ENCODE data around the gene LMAN2.

The LMAN2 gene, protein sequence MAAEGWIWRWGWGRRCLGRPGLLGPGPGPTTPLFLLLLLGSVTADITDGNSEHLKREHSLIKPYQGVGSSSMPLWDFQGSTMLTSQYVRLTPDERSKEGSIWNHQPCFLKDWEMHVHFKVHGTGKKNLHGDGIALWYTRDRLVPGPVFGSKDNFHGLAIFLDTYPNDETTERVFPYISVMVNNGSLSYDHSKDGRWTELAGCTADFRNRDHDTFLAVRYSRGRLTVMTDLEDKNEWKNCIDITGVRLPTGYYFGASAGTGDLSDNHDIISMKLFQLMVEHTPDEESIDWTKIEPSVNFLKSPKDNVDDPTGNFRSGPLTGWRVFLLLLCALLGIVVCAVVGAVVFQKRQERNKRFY

DNA sequence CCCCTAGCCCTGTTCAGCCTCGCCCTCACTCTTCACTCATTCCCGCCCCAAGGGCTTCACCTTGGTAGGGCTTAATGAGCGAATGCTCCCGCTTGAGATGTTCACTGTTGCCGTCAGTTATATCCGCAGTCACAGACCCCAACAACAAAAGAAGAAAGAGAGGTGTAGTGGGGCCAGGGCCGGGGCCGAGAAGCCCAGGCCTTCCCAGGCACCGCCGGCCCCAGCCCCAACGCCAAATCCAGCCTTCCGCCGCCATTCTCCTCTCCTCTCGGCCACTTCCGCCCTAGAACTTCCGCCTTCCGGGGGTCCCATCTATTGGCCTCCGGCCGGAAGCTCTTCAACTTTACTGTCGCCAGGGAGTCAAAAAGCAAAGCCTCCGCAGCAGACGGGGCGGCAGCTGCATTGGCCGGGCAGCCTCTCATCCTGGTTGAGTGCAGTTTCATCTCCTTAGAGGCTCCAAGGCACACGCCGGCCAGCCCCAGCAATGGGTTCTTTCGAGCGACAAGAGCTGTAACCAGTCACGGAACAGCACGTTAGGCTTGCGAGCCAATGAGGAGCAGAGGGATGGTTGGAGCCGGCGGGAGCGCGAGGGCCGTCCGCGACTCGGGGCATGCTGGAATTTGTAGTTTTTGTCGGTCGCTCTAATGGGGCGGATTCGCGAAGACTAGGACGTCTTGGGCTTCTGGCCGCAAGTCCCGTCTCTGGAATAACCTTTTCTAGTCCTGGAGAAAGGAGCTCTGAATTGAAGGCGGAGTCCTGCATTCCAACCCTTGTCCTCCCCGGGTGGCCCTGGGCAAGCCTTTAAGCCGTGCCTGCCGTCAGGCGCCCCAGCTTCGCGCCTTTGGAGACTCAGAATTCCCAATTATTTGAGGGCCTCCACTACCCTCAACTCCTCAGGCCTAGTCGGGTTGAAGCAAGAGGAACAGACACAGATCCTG is at the start of gene LMAN2:
Gene LMAN2, minus strand, starts transcription at position 277 of the 938 bp plus-strand sequence. Its CDS starts 21 bp downstream, at position 256.
- DNase-seq = peak; percentile 95

GRCh38 chr5:177399997-177400868 is 48.8 kb upstream of the LMAN2 start, which contains the start of gene PFN3:
Gene PFN3, minus strand, starts transcription at chr5:177400661. Its CDS starts 85 bp downstream, at chr5:177400576.
- DNase-seq = no peak

DNA sequence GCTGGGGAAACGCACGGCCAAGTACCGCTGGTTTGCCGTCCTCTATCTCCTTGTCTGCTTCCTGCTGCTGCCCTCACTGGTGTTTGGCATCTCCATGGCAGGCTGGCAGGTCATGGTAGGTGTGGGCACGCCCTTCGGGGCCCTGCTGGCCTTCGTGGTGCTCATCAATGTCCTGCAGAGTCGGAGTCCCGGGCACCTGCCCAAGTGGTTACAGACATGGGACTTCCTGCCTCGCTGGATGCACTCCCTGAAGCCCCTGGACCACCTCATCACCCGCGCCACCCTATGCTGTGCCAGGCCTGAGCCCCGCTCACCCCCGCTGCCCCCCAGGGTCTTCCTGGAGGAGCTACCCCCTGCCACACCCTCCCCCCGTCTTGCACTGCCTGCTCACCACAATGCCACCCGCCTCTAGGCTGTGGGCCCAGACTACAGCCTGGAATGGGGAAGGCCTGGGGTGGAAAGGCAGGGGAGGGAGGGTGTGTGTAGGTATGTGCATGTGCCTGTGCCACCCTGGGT is 46.5 kb upstream of the LMAN2 start:
- DNase-seq = no peak

DNA sequence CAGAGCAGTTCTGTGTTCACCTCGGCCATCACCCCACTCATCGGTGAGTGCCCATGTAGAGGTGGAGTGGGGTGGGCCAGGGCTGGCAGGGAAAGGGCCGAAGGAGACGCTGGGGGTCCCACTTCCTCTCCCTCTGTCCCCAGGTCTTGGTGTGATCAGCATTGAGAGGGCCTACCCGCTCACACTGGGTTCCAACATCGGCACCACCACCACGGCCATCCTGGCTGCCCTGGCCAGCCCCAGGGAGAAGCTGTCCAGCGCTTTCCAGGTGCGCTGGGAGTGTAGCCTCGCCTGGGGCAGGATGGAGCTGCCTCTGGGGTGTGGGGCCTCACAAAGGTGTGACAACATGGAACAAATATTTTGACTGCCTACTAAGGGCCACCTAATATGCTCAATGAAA is 45.3 kb upstream of the LMAN2 start:
- no peak for DNase-seq

- no peak for DNase-seq
Measured at GRCh38 chr5:177396078-177396477, 44.6 kb upstream of the LMAN2 start.

DNA sequence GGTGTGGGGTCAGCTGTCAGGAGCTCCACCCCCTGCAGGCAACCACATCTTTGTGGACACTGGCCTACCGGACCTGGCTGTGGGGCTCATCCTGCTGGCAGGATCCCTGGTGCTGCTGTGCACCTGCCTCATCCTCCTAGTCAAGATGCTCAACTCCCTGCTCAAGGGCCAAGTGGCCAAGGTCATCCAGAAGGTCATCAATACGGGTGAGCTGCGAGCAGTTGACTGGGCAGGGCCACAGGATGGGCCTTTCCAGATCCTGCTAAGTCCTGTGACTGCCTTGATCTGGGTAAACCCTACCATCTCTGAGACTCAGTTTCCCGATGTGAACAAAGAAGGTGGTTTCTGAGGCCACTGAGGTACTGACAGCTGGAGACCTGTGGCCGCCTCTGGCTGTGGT is 42.5 kb upstream of the LMAN2 start:
- no peak for DNase-seq

DNA sequence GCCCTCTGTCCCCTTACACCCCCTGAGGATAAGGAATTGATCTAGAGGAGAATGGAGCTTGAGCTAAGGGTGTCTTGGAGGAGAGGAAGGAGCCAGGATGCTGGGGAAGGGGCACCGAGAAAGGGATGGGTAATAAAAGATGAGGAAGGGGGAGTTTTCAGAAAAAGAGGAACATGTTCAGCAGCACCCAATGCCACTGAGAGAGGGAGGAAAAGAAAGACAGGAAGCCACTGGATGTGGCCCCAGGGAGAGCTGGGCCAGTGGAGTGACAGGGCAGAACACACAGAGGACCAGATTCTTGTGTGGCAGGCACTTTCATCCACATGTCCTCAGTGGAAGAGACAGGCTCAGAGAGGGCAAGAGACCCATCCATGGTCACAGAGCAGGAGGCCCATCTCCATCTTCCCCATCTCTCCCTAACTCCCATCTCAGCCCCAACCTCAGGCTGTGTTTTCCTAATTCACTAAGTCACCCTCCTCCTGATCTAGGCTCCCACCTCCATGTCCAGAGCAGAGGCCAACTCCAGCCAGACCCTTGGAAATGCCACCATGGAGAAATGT is 41.8 kb upstream of the LMAN2 start:
- DNase-seq = no peak

DNA sequence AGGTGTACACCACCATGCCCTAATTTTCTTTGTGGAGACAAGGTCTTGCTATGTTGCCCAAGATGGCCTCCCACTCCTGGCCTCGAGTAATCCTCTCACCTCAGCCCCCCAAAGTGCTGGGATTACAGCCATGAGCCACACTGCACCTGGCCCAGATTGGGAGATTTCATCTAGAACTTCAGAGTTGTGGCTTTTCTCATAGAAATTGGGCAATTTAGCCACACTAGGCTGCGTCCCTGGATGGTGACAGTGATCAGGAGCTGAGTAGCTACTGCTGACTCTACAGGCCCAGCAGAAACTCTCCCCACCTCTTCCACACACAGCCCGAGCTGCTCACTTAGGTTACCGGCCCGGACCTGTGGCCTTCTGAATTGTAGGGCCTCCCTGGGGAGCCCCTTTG is 41.3 kb upstream of the LMAN2 start:
- DNase-seq = no peak

- DNase-seq = peak; percentile 72
Measured at GRCh38 chr5:177390363-177391300, 39.2 kb upstream of the LMAN2 start.

DNA sequence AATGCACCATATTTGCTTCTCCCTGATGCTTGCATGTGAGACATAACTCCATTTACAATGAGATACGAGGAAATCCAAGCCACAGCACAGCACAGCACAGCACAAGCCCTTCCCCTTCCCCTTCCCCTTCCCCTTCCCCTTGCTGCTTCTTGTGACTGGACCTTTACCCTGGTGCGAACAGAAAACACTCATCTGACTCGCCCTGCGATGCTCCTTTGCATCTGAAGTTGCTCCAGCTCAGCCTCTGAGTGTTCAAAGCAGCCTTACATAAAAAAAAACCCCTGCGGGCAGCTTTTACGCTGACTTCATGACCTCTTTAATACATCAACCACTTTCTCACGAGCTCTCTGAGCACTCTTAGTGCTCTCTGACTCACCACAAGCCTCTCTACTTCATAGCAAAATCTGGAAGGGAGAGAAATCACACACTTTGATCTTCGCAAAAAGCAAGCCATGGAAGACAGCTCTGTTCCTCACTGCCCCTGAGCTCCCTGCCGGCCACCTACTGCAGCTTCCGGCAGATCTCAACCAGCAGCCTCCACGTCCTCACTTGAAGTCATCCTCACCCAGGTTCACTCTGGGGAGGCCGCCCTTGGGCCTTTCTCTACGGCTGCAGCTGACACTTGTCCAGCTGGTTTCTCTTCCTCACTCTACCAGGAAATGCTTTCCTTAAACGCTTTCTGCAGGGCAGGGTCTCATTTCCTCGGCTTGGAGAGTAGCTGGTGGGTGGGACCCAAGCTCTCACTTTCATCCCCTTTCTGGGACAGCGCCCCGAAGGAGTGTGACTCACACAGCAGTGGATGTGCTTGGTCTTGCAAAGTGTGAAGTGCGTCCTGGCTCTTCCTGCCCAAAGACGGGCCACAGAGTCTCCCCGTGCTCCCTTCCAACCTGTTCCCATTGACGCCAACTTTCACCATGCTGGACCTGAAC is 38.0 kb upstream of the LMAN2 start:
- DNase-seq = no peak

DNA sequence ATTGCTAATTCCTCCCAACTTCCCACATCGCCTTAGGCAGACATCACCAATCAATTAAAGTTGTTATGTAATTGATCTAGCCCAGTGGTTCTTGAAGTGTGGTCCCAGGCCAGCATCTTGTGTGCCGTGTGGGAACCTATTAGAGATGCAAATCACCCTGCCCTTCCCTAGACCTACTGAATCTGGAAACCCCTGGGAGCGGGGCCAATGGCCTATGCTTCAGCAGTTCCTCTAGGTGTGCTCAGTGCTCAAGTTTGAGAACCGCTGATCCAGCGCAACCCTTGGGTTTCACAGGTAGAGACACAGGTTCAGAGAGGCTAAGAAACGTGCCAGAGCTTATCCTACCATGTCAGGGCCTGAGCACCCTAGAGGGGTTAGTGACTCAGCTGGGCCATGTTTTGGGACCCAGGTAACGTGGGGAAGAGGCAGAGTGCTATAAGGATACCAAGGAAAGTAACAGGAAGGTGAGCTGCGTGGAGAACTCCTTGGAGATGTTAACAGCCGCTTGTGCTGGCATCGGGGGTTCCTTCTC is 37.1 kb upstream of the LMAN2 start:
- DNase-seq = no peak

DNA sequence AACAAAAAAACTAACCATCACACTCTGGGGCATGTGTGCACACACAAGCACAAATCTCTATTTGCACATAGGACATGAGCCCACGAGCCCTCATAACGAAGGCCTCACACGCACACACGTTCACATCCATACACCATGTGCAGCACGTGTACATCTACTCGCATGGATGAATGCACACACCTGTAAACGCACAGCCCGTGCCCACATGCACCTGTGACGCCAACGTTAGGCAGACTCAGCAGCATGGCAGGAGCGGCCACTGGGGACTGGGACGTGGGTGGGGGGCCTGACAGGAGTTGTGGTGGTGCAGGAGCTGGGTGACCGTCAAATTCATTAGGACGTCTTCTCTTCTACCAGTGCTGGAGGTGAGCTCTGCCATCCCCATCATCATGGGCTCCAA is 35.9 kb upstream of the LMAN2 start:
- DNase-seq = no peak

- DNase-seq = no peak
Measured at GRCh38 chr5:177386542-177386941, 35.1 kb upstream of the LMAN2 start.

- DNase-seq = no peak
Measured at GRCh38 chr5:177385720-177386119, 34.3 kb upstream of the LMAN2 start.

GRCh38 chr5:177384134-177384533 is 32.7 kb upstream of the LMAN2 start, which contains the start of gene SLC34A1:
Gene SLC34A1, plus strand, starts transcription at chr5:177384434. Its CDS starts 1,308 bp downstream, at chr5:177385742.
- no peak for DNase-seq

- DNase-seq = no peak
Measured at GRCh38 chr5:177383181-177383580, 31.7 kb upstream of the LMAN2 start.

GRCh38 chr5:177382423-177383029 is 31.1 kb upstream of the LMAN2 start:
- DNase-seq = no peak

DNA sequence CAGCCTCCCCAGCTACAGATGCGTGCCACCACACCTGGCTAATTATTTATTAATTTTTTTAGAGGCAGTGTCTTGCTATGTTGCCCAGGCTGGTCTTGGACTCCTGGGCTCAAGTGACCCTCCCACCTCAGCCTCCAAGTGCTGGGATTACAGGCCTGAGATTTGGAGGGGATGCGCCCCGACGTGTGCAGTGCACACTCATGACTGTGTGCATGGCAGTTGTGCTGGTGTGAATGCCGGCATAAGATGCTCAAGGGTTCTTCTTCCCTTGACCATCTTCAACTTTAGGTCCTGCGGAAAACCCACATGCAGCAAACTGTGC is 29.3 kb upstream of the LMAN2 start:
- no peak for DNase-seq
